ENCODE results near the gene IL5RA.

Gene IL5RA

DNA sequence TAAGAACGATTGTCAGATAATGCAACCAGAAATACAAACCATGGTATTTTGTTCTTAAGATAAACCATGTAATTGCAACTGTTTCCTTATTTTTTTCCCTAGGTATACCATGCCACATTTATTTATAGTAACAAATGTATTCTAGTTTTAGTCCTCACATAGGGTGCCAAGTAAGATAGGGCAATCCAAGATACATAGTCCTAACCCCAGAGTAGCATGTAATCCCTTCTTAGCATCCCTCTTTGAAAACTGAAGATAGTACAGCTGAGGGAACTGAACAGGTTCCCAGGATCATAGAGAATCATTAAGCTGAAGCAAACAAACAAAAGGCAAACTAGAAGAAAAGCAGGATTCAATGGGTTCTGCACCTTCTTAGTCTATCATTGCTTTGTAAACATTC is 41.3 kb upstream of the IL5RA start:
- no peak overlapping the region for H3K27ac ChIP-seq (replicated peaks)
- no peak overlapping the region for H3K4me3 ChIP-seq (replicated peaks; ENCODE audit: insufficient read depth, low read length)
- no peak for DNase-seq (ENCODE audit: low read depth in 1 of 2, low spot score in 1 of 2)
- TF ChIP-seq SPI1 (IDR thresholded peaks at IDR 0.05; ENCODE audit: borderline replicate concordance, low read depth) (no peak), POLR2AphosphoS5 (IDR thresholded peaks at IDR 0.05; ENCODE audit: low read depth) (no peak), GABPA (IDR thresholded peaks at IDR 0.05; ENCODE audit: low read depth) (no peak)
- TF ChIP-seq, protein P1, sequence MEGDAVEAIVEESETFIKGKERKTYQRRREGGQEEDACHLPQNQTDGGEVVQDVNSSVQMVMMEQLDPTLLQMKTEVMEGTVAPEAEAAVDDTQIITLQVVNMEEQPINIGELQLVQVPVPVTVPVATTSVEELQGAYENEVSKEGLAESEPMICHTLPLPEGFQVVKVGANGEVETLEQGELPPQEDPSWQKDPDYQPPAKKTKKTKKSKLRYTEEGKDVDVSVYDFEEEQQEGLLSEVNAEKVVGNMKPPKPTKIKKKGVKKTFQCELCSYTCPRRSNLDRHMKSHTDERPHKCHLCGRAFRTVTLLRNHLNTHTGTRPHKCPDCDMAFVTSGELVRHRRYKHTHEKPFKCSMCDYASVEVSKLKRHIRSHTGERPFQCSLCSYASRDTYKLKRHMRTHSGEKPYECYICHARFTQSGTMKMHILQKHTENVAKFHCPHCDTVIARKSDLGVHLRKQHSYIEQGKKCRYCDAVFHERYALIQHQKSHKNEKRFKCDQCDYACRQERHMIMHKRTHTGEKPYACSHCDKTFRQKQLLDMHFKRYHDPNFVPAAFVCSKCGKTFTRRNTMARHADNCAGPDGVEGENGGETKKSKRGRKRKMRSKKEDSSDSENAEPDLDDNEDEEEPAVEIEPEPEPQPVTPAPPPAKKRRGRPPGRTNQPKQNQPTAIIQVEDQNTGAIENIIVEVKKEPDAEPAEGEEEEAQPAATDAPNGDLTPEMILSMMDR (IDR thresholded peaks at IDR 0.05; ENCODE audit: insufficient read depth, low read length) = no peak
- TF ChIP-seq, protein P2, sequence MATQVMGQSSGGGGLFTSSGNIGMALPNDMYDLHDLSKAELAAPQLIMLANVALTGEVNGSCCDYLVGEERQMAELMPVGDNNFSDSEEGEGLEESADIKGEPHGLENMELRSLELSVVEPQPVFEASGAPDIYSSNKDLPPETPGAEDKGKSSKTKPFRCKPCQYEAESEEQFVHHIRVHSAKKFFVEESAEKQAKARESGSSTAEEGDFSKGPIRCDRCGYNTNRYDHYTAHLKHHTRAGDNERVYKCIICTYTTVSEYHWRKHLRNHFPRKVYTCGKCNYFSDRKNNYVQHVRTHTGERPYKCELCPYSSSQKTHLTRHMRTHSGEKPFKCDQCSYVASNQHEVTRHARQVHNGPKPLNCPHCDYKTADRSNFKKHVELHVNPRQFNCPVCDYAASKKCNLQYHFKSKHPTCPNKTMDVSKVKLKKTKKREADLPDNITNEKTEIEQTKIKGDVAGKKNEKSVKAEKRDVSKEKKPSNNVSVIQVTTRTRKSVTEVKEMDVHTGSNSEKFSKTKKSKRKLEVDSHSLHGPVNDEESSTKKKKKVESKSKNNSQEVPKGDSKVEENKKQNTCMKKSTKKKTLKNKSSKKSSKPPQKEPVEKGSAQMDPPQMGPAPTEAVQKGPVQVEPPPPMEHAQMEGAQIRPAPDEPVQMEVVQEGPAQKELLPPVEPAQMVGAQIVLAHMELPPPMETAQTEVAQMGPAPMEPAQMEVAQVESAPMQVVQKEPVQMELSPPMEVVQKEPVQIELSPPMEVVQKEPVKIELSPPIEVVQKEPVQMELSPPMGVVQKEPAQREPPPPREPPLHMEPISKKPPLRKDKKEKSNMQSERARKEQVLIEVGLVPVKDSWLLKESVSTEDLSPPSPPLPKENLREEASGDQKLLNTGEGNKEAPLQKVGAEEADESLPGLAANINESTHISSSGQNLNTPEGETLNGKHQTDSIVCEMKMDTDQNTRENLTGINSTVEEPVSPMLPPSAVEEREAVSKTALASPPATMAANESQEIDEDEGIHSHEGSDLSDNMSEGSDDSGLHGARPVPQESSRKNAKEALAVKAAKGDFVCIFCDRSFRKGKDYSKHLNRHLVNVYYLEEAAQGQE (IDR thresholded peaks at IDR 0.05; ENCODE audit: insufficient replicate concordance, low read depth) = no peak
- H3K27me3 ChIP-seq (ENCODE audit: insufficient read depth, poor library complexity, severe bottlenecking) = no peaks in the 10 kb centered on the region

DNA sequence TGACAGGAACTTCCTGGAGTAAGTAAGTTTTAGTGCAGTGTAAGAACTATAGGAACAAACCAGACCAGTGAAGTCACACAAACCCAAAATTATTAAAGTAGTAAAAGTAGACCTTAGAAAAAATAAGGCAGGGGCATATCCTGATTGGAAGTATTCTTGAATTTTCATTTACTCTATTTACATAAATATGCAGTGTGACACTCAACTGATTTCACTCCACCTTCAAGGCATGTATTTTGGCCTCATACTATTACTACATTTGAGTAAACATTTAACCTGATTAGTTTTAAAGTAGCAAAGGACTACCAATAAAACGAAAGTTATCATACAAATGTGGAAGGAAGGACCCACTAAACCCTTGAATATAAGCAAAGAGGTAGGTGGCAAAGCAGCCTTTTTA is 39.4 kb upstream of the IL5RA start:
- Histone ChIP-seq H3K27me3 (ENCODE audit: insufficient read depth, poor library complexity, severe bottlenecking) (no peaks in the 10 kb centered on the region), H3K27ac (replicated peaks) (no peak overlapping the region), H3K4me3 (replicated peaks; ENCODE audit: insufficient read depth, low read length) (no peak overlapping the region)
- DNase-seq (ENCODE audit: low read depth in 1 of 2, low spot score in 1 of 2) = no peak
- TF ChIP-seq POLR2AphosphoS5 (IDR thresholded peaks at IDR 0.05; ENCODE audit: low read depth) (no peak), SPI1 (IDR thresholded peaks at IDR 0.05; ENCODE audit: borderline replicate concordance, low read depth) (no peak), GABPA (IDR thresholded peaks at IDR 0.05; ENCODE audit: low read depth) (no peak)
- TF ChIP-seq, protein P2 (IDR thresholded peaks at IDR 0.05; ENCODE audit: insufficient replicate concordance, low read depth) = no peak
- TF ChIP-seq, protein P1 (IDR thresholded peaks at IDR 0.05; ENCODE audit: insufficient read depth, low read length) = no peak

DNA sequence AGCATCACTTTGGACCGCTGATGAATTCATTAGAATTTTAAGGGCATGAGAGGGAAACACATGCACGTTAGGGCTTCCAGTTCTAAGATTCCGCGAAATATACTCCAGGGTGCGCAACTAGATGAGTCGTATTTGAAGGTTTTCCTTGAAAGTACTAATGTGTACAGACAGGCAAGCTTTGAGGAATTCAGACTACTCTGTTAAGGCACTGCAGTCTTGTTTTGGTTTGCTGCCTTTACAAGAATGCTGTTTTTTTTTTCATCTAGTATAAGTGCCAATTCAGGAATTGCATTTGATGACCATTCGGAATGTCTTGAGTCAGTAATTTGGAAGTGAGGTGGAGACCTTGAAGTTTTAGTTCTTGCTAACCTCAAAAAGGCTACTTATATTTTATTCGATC is 35.7 kb upstream of the IL5RA start:
- H3K27me3 ChIP-seq (ENCODE audit: insufficient read depth, poor library complexity, severe bottlenecking) = no peaks in the 10 kb centered on the region
- TF ChIP-seq SPI1 (IDR thresholded peaks at IDR 0.05; ENCODE audit: borderline replicate concordance, low read depth) (no peak), POLR2AphosphoS5 (IDR thresholded peaks at IDR 0.05; ENCODE audit: low read depth) (no peak), GABPA (IDR thresholded peaks at IDR 0.05; ENCODE audit: low read depth) (no peak)
- TF ChIP-seq, protein P2 (IDR thresholded peaks at IDR 0.05; ENCODE audit: insufficient replicate concordance, low read depth) = no peak
- TF ChIP-seq, protein P1 (IDR thresholded peaks at IDR 0.05; ENCODE audit: insufficient read depth, low read length) = no peak

More for the DNA sequence above, 35.7 kb upstream of the IL5RA start:
- Histone ChIP-seq H3K4me3 (replicated peaks; ENCODE audit: insufficient read depth, low read length) (no peak overlapping the region), H3K27ac (replicated peaks) (no peak overlapping the region)
- no peak for DNase-seq (ENCODE audit: low read depth in 1 of 2, low spot score in 1 of 2)

Data from HL-60 (cell line).